ENCODE data around the gene TMEM238L.

GRCh38 chr17:10775740-10776356 lies 28.1 kb downstream of the TMEM238L start:
- TF ChIP-seq, protein P1, sequence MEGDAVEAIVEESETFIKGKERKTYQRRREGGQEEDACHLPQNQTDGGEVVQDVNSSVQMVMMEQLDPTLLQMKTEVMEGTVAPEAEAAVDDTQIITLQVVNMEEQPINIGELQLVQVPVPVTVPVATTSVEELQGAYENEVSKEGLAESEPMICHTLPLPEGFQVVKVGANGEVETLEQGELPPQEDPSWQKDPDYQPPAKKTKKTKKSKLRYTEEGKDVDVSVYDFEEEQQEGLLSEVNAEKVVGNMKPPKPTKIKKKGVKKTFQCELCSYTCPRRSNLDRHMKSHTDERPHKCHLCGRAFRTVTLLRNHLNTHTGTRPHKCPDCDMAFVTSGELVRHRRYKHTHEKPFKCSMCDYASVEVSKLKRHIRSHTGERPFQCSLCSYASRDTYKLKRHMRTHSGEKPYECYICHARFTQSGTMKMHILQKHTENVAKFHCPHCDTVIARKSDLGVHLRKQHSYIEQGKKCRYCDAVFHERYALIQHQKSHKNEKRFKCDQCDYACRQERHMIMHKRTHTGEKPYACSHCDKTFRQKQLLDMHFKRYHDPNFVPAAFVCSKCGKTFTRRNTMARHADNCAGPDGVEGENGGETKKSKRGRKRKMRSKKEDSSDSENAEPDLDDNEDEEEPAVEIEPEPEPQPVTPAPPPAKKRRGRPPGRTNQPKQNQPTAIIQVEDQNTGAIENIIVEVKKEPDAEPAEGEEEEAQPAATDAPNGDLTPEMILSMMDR (IDR thresholded peaks at IDR 0.05; ENCODE audit: low read length), result no peak
- TF ChIP-seq EZH2 (IDR thresholded peaks at IDR 0.05; ENCODE audit: borderline replicate concordance, low read length), result no peak
